GM18498 (cell line): ENCODE measurements around the gene PEA15.

Experiments
- ATAC-seq: cut with Tn5 transposase; IDR thresholded peaks from one replicate; pipeline ENCODE4 v1.9.1; 2021; ENCODE audit warnings: mild to moderate bottlenecking, moderate library complexity; ENCODE audit not compliant: unreplicated experiment

The PEA15 gene

DNA sequence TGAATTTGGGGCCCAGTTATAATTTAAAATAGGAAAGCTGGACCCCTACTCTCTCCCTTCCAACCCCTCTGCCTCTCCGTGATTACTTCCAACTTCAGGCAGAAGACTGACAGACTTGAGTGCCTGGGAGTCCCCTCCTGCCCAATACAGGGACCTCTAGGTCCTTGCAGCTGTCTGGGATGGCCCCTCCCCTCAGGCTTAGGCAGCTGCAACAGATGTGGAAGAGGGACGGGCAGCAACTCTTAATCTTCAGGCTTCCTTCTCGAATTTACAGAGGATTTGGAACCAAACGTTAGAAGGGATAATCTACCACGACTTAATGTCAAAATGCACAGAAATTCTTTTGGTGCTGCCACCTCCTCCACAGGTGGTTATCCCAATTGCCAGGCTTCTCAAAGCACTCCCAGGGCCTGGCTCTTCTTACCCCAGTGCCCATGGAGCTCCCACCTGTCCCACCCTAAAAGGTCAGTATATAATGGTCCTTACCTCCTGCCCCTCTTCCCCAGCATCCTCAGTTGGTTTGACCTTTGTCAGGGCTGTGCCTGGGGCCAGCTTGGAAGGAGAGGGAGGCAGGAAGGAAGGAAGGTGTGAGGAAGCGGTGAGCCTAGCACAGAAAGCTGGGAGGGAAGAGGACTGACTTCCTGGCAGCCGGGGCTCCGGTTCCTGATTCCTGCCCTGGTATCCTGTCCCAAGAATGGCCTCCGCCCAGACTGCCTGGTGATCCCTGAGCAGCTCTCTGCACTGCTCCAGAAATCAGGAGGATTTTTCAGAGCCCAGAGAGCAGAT is 2.8 kb downstream of the PEA15 start:
- no peak for ATAC-seq

DNA sequence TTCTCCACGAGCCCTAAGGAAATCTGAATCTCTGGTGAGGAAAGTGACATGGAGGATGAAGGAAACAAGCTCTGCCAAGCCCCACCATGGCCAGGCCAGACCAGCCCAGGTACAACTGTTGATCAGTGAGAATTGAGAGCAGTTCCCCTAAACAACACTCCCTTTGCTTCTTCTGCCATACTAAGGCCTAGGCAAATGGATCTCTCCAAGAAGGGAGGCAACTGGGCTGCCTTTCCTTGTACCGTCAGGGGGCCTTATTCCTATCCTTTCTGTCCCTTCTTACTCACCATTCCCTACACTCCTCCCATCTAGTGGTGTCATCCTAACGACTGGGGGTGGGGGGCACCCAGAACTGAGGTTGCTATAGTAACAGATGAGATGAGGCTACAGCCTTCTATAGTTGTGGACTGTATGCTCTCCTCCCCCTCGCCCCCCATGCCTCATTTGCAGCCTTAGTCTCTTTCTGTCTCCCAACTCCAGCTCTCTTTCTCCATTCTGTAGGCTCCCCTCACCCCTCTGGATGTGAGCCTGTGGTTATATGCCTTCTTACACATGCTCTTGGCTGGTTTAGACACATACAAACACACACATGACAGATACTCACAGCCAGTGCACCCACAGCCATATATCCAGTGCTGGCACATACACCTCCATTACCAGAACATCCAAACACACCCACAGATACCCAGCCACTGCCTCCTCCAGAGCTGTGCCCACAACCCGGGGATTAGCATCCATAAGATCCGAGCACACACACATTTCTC is 3.6 kb downstream of the PEA15 start:
- no peak for ATAC-seq

DNA sequence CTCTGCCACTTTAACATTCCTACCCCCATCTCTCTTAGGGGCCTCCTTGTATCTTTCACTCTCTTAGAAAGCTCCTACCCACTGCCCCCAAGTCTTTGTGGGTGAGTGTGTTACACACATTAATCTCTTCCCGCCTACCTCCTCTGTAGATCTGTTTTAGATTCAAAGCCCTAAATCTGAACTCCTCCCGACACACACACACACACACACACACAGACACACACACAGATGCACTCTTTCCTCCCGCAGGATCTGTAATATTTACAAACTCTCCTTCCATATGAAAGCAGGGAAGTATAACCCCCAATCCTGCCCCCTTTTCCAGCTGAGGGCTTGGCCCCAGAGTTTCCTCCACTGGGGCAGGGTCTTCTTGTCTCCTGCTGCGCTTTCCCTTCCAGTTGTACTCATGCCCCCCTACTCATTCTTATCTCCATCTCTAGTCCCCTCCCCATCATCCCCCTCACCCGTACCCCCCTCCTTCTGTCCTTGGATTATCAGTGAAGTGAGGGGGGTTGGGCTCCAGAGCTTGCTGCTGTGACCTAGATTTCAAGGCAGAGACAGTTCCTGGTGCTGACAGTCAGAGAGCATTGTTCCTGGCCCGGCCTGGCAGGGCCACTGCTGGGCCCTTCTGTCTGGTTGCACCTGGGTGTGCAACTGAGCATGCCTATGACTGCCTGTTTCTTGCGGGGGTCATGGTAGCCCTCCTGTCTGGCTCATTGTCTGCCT is 4.3 kb downstream of the PEA15 start:
- no peak for ATAC-seq

DNA sequence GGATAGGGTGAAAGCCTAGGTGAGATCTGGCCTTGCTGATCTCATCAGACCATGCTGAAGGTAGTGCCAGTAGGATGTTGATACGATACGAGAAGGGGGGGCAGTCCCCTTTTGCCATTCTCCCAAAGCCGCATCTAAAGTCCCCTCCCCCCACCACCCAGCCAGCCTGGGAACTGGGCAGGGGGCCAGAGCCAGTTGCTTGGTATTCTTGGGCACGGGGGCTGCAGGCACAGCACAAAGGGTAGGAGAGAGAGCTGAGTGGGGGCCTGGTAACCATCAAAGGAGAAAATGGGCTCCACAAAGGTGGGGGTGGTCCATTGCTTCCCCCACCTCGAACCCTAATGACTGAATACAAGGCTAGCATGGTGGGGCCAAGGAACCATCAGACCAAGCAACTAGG is 5.4 kb downstream of the PEA15 start:
- ATAC-seq: no peak

DNA sequence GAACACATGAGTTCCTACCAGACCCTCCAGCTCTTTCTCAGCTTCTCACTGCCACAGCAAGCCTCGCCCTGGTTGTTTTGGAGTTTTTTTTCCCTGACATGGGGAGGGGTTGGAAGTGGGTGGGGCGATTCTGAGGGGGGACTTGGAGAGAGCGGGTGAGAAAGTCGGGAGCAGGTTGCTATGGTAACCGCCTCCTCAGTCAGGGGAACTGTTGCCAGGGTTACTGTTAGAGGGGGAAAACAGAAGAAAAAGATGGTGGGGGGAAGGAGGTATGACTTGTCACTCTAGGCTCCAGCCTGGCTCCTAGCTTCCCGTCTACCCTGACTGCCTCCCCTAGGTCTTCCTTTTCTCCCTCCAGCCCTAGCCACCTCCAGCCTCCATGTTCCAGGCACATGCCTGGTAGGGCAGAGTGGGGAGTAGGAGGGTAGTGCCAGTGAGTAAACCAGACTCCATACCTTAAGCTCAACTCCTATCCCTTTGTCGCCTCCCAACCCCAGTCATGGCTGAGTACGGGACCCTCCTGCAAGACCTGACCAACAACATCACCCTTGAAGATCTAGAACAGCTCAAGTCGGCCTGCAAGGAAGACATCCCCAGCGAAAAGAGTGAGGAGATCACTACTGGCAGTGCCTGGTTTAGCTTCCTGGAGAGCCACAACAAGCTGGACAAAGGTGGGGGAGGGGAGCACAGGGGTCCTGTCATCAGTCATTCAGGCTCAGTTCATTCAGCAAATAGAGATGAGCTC is 6.0 kb downstream of the PEA15 start:
- ATAC-seq: no peak

DNA sequence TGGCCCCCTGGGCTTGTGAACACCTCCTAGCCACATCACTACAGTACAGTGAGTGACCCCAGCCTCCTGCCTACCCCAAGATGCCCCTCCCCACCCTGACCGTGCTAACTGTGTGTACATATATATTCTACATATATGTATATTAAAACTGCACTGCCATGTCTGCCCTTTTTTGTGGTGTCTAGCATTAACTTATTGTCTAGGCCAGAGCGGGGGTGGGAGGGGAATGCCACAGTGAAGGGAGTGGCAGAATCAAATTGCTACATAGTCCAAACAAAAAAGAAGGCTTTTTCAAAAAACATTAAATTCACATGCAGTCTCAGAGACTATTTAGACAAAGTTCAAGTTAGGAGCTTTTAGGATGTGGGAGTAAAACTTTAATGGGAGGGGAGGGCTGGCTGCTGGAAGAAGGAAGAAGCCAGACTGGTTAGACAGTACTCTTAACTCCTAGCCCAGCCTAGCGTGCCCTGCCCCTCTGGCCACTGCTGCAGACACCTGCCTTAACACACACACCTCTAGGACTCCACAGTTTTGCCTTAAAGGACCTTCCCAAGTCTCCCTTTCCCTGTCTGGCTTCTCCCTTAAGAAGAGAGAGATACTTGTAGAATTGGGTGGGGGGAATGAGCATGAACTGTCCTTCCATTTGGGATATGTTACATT is 9.4 kb downstream of the PEA15 start:
- ATAC-seq: no peak

DNA sequence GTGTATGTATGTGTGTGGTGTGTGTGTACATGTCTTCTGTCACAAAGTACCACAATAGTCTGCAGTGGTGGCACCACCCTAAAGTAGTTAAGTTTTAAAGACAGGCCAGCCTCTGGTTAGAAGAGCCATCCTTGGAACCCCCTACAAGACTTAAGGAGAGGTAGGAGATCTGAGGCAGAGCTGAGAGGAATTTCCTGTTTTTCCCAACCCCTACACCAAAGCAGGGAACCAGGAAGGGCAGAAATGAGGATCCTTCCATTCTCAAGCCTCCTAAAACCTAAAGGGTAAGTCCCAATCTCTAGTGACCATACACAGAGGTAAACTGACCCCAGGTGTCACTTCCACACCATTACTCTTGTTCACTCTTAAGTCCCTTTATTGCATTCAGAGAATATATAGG is 11.1 kb downstream of the PEA15 start:
- ATAC-seq: no peak

DNA sequence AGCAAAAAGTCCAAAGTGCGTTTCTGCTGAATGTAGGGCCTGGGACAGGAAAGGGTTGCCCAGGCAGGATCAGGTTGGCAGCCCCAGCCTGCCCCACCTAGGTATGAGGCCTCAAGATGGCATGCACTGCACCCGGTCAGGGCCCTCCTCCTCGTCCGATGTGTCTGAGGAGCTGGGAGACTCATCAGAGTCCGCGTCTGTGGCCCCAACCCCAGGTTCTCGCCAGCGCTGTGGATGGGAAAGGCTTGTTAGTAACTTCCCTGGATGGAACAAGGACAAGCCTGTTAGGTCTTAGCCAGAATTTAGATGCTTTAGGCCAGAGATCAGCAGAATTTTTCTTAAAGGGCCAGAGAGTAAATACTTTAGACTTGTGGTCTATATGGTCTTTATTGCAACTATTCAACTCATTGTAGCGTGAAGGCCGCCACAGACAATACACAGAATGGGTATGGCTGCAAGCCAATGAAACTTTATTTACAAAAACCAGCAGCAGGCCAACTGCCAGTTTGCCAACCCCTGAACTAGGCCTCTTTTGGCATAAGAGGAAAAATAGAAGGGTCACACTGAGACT is 12.4 kb downstream of the PEA15 start:
- ATAC-seq: no peak

DNA sequence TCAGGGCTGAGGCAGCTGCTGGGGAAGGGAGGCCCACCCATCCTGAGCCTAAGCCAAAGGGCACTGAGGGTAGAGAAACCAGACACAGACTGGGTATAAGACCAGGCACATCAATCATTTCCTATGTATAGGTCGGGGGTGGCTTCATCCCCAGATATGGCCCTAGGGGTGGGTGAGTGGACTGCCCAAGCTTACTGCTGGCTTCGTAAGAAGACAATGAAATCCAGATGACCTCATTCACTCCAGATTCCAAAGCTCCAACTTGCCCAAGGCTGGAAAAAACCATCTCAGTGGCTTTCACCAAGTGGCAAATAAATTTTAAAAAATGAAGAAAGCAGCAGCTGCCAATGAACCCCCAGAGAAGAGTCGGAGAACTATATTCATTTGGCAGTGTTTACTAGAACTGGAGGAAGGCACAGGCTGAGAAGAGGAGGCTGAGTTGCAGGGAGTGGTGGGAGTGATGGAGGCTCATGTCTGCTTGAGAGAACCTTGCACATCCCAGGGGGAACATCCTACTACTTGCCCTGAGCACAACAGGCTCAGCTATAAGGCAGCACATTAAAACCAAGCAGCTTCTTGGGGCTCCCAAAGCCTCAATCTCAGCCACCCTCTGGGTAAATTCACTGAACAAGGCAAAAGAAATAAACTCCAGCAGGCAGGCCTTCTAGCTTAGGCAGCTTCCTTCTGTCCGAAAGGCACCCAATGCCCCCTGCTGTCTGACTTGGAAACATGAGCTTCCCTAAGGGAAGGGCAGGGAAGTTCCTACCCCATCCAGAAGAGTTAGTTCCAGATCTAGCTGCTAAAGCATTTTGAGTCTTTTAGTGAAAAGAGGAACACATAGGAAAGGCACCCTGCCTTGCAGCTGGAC is 14.1 kb downstream of the PEA15 start:
- ATAC-seq: no peak

DNA sequence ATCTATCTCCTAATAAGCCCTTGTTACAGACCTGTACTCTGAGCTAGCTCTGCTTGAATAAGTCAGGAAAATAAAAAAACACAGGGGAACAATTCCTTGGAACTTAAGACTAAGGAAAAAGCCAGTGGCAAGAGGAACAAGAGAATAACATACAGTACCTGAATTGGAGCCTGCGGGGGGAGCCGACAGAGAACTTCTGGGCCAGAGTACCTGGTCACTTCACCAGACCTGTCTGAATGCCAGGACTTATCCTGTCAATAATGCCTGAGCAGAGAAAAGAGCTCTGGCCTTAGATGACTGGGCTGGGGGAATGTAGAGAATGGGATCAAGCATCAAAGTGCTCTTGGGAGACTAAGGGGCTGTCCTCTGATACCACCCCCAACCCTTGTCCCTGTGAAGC is 15.1 kb downstream of the PEA15 start:
- no peak for ATAC-seq

DNA sequence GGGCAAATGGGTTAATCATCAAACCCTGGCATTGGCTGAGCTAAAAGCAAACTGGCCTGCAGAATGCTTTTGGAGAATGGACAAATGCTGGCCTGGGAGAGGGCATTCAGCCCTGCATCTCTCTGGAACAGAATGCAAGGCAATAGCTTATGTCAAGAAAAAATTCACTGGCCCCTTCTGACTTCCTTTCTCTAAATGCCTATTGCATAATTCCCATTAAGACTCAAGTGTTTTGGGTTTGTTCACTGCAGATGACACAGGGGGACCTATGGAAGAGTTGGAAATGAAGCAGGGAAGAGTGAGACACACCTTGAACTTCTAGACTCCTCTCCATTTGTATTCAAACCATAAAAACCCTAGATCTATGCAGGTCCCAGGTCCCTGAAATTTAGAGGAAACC is 15.9 kb downstream of the PEA15 start:
- no peak for ATAC-seq

DNA sequence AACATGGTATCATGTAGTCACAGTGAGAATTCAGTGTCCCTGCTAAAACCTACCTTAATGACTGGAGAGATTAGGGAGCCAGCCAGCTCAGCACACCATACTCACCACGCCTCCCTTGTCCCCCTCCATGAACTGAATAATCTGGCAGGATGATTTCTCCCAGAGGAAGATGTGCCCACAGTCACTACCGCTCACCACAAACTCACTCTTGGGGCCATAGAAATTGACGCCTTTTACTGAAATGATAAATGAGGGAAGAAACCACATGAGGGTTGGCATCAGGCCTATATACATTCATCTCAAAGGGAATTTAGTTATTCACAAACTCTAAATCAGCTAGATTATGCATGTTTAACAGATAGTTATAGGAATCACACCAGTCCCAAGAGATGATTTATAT is 17.4 kb downstream of the PEA15 start:
- ATAC-seq: no peak

DNA sequence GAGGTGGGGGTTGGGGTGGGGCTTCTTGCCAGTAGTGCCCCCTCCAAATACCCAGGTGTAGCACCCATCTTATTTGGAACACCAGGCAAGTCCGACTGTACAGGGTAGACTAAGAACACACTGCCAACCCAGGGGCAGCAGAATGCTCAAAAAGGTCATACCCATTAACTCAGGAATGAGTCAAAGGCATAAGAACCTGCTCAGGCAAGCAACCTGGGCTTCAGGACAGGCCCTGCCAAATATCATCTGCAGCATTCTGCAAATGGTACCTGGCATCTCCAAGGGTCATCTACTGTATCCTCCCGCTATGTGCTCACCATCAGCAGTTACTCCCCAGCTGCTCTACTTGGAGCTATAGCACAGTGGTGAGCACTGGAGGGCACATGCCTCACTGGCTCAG is 19.4 kb downstream of the PEA15 start:
- ATAC-seq: no peak

DNA sequence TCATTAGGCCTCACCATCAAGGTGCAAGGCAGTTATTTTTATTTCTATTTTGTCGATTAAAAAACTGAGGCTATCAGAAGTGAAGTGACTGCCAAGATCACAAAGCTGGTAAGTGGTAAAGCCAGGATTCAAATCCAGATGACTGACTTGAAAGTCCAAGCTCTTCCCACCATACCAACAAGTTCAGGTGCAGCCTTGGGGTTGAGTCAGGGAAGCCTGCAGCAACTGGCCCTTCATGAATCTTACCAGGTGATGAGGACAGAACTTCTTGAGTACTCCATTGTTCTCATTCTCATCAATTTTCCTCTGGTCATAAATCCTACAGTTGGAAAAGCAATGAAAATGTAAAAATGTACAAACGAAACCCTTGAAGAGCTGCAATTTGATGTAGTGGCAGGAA is 20.2 kb downstream of the PEA15 start:
- ATAC-seq: no peak

DNA sequence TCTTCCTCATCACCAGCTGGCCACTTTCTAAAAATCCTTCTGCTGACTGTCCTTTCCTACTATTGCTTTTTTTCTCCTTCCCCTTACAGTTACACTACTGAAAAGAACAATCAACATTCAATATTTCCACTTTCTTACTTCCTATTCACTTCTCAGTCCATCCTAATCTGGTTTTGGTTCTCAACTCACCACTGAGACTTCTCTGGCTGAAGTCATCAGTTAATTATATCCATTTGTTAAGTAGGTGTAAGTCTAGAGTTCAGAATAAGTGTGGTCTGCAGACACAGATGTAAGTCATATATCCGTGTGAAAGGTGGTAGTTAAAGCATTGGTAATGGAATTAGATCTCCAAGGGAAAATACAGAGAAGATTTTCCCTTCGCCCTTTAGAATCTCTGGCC is 21.4 kb downstream of the PEA15 start:
- ATAC-seq: peak; percentile 58

DNA sequence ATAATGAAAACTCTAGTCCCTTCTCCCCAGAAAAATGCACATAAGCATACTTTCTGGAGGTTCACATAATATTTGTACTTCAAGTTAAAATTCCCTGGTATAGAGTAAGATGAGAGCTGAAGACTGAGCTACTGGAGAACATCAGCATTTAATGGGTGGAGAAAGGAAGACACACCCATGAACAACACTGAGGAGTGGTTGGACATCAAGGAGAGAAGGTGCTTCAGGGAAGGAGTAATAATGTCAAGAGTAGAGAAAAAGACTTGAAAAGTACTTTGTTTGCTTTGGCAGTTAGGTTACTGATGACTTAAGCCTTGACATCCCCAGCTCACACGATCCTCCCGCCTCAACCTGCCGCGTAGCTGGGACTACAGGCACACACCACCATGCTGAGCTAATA is 21.9 kb downstream of the PEA15 start:
- no peak for ATAC-seq

DNA sequence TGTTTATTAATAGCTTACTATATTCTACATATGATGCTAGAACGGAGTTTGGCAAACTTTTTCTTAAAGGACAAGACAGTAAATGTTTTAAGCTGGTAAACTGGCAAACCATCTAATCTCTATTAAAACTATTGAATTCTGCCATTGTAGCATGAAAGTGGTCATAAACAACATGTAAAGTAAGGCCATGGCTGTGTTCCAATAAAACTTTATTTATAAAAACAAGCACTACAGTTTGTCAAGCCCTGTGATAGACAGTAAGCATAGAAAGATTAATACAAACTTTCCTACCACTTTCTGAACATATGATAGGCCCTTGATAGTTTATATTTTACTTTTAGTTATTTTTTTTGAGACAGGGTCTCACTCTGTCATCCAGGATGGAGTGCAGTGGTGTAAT is 22.4 kb downstream of the PEA15 start:
- ATAC-seq: no peak

DNA sequence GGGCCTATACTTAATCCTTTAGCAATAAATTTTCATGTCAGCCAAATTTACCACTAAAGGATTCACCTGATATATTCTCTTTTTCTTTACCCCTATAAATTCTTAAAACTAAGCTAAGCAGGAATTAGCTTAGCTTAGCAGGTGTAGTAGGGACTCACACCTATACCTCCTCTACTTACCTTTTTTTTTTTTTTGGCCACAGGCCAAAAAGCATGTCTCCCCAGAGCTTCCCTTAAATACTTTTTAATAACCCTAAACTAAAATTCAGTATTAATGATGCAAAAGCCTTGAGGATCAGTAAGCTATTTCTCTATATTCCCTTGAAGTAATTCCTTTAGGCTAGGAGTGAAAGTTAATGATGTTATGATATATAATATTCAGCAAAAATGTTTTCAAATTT is 23.2 kb downstream of the PEA15 start:
- no peak for ATAC-seq

DNA sequence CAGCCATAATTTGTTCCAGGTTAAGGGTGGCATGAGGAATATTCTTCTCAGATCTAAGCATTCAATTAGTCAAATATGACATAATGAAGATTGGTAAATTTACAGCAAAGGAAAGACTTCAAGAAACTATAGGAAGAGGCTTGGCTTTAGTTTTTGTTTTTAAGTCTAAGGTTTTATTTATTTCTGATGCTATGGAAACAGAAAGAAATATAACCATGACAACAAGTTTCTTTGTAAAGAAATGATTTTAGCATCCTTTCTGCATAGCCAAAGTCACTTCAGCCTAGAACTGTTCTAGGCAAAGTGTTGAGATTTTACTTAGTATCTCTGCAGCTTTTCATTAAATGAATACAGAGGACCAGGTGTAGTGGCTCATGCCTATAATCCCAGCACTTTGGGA is 27.7 kb downstream of the PEA15 start:
- ATAC-seq: no peak
